GM13977 (cell line): ENCODE results near the gene FAM107B.

Experiments used
- DNase-seq: peaks from one replicate; pipeline ENCODE4 v3.0.0; 2012; ENCODE audit warnings: low spot score
- CTCF ChIP-seq: IDR thresholded peaks from 2 replicates; pipeline ENCODE4 v1.5.1; 2012; ENCODE audit warnings: mild to moderate bottlenecking, control low read depth; ENCODE audit not compliant: insufficient read depth; ENCODE audit errors: extremely low read depth, missing control alignments
- in situ Hi-C: fragments of 300-500 bp; cut with MboI; formaldehyde crosslinking; loops from one replicate; pipeline ENCODE4 v1.12.0; 2022; ENCODE audit warnings: low sequenced_read_pairs, low pct_unique_long_range_greater_than_20kb, mixed read lengths, inconsistent platforms; ENCODE audit not compliant: unreplicated experiment

Gene FAM107B

GRCh38 chr10:14528450-14528849 lies 246.2 kb downstream of the FAM107B start:
- DNase-seq: no peak
- no peak for TF ChIP-seq CTCF
- in situ Hi-C loops: no loop called here

- DNase-seq: no peak
- no peak for TF ChIP-seq CTCF
- in situ Hi-C loops: no loop called here
Observed at GRCh38 chr10:14527915-14528314, 246.8 kb downstream of the FAM107B start.

GRCh38 chr10:14527134-14527844 lies 247.4 kb downstream of the FAM107B start:
- in situ Hi-C loops: no loop called here
- no peak for DNase-seq
- no peak for TF ChIP-seq CTCF

GRCh38 chr10:14526326-14526725 lies 248.4 kb downstream of the FAM107B start:
- no peak for DNase-seq
- in situ Hi-C loops: no loop called here
- no peak for TF ChIP-seq CTCF

GRCh38 chr10:14524691-14525324 lies 249.9 kb downstream of the FAM107B start:
- no peak for TF ChIP-seq CTCF
- no peak for DNase-seq
- in situ Hi-C loops: no loop called here

- DNase-seq: no peak
Observed at GRCh38 chr10:14523286-14523685, 251.4 kb downstream of the FAM107B start.

More at GRCh38 chr10:14523286-14523685, 251.4 kb downstream of the FAM107B start:
- in situ Hi-C loops: no loop called here
- TF ChIP-seq CTCF: no peak
